T-helper 2 cell (primary cell): ENCODE data around the gene MEGF8.

Source experiments
- DNase-seq, 5 experiments: peaks; one replicate each; pipeline versions ENCODE4 v3.0.0 to v3.0.0-alpha.2; 2012 to 2022

Gene MEGF8

GRCh38 chr19:42360787-42361544 lies 35.5 kb downstream of the MEGF8 start:
- DNase-seq = no peak

DNA sequence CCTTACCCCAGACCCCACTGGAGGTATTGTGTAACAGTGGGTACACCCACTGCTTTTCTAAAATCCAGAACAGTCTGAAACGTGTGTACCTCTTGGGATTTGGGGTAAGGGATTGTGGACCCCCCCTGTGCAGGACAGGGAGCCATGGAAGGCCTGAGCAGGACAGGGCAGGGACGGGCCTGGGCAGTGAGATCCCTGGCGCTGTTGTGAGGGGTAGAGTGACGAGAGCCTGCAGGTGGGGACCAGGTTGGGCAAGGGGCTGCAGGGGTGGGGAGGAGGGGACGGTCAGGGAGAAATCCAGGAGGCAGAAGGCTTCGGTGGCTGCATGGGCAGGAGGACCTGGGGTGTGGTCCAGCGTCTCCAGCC lies 36.1 kb downstream of the MEGF8 start:
- DNase-seq = no peak

DNA sequence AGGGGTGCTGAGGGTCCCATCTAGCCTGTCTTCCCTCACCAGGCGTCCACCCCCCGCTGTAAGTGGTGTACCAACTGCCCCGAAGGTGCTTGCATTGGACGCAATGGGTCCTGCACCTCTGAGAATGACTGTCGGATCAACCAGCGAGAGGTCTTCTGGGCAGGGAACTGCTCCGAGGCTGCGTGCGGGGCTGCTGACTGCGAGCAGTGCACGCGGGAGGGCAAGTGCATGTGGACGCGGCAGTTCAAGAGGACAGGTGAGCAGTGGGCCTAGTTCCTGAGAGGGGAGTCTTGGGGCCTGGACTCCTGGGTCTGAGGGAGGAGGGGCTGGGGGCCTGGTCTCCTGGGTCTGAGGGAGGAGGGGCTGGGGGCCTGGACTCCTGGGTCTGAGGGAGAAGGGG lies 36.9 kb downstream of the MEGF8 start:
- no peak for DNase-seq

DNA sequence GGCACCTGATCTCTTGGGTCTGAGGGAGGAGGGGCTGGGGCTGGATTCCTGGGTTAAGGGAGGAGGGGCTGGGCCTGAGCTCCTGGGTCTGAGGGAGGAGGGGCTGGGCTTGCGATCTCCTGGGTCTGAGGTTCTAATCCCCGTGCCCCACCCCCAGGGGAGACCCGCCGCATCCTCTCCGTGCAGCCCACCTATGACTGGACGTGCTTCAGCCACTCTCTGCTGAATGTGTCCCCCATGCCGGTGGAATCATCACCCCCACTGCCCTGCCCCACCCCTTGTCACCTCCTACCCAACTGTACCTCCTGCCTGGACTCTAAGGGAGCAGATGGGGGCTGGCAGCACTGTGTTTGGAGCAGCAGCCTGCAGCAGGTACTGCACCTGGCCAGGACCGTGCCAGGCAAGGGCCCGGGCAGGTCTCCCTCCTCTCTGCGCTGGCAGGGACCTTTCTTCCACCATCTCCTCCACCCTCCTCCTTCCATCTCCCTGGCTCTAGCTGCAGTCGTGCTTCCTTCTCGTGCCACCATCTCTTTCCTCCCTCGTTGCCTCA lies 37.5 kb downstream of the MEGF8 start:
- DNase-seq = no peak

DNA sequence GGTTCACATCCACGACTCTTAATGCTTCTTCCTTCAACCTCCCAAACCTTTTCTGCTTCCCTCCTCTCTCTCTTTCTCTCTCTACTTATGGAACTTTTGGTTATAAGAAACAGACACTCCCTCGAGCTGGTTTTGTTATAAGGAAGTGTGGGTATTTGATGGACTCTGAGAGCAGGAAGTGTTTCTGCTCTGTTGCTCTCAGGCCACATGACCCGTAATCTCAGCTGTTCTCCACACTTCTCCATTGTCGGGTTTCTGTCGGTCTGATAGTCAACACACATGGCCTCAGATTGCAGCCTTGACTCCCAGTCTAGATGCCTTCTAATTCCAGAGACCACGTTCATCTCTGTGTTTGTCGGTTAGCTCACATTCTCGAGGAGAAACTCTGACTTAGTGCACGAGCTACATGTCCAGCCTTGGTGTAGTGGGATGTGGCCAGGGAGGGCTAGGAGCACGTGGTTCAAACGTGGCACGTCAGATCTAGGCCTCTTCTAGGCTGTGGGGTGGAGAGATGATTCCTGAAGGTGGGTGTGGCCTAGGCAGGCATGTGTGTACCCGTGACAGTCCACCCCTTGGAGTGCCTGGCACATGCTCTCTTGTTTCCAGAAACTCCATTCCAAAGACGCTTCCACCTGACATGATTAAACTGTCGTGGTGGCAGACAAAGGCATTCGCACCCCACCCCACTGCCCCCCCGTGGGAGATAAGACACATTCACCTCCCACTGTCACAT lies 38.3 kb downstream of the MEGF8 start:
- no peak for DNase-seq

GRCh38 chr19:42366673-42367072 lies 41.2 kb downstream of the MEGF8 start:
- no peak for DNase-seq

- DNase-seq = no peak
Measured at GRCh38 chr19:42367929-42368328, 42.5 kb downstream of the MEGF8 start.

DNA sequence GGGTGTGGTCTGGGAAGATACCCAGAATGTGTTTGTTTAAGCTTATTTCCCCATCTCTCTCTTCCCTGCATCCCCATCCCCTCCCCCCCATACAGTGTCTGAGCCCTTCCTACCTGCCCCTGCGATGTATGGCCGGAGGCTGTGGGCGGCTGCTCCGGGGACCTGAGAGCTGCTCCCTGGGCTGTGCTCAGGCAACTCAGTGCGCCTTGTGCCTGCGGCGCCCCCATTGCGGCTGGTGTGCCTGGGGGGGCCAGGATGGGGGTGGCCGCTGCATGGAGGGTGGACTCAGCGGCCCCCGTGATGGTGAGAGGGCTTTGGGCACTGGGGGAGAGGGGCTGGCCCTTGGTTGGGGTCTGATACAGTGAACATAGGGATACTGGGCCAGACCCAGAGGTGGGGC lies 42.9 kb downstream of the MEGF8 start:
- no peak for DNase-seq

DNA sequence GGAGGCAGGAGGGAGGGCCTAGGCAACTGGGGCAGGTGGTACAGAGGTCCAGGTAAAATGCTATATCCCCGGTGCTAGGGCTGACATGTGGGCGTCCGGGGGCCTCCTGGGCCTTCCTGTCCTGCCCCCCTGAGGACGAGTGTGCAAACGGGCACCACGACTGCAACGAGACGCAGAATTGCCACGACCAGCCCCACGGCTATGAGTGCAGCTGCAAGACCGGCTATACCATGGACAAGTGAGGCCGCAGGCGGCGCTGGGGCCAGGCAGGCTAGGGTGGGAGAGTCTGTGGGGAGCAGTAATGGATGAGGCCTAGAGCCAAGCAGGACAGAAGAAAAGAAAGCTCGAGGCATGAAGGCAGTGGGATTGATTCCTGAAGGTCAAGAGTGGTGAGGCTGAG lies 43.3 kb downstream of the MEGF8 start:
- no peak for DNase-seq

GRCh38 chr19:42369433-42370067 lies 44.1 kb downstream of the MEGF8 start:
- no peak for DNase-seq

DNA sequence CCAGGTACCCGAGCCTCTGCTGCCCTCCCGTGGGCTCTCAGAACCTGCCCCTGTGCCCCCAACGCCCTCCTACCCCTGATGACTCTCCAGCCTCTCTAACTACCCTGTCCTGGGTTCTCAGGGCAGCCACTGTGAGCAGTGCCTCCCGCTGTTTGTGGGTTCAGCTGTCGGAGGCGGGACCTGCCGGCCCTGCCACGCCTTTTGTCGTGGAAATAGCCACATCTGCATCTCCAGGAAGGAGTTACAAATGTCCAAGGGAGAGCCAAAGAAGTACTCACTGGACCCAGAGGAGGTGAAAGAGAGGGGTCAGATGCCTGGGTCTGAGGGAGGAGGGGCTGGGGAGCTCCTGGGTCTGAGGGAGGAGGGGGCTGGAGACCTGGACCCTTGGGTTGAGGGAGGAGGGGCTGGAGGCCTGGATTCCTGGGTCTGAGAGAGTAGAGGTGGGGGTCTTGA lies 44.7 kb downstream of the MEGF8 start:
- DNase-seq = no peak

DNA sequence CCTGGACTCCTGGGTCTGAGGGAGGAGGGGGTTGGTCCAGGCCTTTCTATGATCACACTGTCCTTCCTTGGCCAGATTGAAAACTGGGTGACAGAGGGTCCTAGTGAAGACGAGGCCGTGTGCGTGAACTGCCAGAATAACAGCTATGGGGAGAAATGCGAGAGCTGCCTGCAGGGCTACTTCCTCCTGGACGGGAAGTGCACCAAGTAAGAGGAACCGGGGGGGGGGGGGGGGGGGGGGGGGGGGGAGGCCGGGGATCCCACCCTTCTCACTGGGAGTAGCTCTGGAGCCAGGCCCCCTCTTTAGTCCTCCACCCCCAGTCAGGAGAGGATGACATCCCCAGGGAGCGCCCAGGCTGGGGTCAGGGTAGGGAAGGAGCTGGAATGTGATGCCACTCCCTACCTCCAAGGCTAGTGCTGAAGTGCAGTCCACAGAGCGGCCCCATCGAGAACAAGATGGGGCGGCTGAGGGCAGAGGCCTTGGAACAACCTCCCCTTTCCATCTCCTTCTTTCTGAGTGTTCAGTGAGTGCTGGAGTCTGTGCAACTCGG lies 45.3 kb downstream of the MEGF8 start:
- no peak for DNase-seq

- no peak for DNase-seq
Measured at GRCh38 chr19:42374826-42375376, 49.5 kb downstream of the MEGF8 start.

DNA sequence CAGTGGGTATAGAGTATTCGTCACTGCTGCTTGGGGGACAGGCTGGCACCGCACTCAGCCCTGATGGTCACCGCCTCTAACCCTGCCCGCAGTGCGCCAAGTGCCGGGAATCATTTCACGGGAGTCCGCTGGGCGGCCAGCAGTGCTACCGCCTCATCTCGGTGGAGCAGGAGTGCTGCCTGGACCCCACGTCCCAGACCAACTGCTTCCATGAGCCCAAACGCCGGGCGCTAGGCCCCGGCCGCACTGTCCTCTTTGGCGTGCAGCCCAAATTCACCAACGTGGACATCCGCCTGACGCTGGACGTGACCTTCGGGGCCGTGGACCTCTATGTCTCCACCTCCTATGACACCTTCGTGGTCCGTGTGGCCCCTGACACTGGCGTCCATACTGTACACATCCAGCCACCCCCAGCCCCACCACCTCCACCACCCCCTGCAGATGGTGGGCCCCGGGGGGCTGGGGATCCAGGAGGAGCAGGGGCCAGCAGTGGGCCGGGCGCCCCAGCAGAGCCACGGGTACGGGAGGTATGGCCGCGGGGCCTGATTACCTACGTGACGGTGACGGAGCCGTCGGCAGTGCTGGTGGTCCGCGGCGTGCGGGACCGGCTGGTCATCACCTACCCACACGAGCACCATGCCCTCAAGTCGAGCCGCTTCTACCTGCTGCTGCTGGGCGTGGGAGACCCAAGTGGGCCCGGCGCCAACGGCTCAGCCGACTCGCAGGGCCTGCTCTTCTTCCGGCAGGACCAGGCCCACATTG lies 50.2 kb downstream of the MEGF8 start:
- no peak for DNase-seq

DNA sequence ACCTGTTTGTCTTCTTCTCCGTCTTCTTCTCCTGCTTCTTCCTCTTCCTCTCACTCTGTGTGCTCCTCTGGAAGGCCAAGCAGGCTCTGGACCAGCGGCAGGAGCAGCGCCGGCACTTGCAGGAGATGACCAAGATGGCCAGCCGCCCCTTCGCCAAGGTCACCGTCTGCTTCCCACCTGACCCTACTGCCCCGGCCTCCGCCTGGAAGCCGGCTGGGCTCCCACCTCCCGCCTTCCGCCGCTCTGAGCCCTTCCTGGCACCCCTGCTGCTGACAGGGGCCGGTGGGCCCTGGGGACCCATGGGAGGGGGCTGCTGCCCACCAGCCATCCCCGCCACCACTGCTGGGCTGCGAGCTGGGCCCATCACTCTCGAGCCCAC lies 50.7 kb downstream of the MEGF8 start:
- DNase-seq = no peak

DNA sequence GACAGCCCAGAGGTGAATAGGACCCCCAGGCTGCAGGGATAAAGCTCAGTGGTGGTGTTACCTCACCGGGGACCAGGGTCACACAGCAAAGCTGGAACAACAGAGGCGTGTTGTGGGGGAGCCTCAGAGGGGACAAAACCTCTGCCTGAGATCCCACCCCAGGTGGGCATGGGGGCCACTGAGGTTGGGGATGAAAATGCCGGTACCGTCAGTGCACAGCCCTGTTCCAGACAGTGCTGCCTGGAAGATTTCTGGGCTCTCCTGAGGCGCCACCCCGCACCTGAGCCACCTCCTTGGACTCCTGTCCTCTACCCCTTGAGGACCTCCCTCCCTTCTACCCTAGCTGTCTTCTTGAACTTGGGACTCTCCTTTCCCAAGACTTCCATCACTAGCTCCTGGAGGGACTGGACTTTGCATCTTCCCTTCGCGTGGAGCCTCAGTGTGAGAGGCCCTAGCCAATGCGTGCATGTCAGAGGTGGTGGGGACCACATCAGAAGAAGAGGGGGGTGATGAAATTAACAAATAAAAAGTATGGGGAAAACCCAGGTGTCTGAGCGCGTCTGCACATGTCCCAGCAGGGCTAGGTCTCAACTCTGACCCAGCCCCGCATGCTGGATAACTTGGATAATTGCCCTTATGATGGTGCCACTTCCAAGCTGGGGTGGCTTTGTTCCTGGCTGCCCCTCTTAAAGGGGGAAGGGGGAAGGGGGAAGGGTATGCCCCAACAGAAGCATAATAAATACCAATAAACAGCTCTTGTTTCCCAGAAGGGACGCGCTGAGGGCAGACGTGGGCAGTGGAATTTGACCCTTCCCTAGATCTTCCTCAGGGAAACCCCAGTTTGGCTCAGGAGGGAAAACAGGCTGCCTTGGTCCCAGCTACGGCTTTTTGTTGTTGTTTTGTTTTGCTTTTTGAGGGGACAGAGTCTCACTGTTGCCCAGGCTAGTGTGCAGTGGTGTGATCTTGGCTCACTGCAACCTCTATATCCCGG lies 53.1 kb downstream of the MEGF8 start:
- DNase-seq = no peak

DNA sequence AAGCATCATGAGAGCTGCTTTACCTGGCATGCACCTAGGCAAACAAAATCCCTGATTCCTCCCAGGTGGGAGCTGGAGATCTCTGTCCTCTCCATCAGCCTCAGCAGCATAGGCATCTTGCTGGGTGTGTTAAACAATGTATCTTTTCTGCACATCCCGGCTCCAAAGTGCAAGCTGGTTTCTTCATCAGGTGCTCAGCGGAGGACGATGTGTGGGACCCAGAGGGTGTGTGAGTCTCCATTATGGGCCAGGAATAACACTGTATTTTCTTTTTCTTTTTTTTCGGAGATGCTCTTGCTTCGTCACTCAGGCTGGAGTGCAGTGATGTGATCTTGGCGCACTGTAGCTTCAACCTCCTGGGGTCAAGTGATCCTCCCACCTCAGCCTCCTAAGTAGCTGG lies 54.7 kb downstream of the MEGF8 start:
- DNase-seq = no peak

DNA sequence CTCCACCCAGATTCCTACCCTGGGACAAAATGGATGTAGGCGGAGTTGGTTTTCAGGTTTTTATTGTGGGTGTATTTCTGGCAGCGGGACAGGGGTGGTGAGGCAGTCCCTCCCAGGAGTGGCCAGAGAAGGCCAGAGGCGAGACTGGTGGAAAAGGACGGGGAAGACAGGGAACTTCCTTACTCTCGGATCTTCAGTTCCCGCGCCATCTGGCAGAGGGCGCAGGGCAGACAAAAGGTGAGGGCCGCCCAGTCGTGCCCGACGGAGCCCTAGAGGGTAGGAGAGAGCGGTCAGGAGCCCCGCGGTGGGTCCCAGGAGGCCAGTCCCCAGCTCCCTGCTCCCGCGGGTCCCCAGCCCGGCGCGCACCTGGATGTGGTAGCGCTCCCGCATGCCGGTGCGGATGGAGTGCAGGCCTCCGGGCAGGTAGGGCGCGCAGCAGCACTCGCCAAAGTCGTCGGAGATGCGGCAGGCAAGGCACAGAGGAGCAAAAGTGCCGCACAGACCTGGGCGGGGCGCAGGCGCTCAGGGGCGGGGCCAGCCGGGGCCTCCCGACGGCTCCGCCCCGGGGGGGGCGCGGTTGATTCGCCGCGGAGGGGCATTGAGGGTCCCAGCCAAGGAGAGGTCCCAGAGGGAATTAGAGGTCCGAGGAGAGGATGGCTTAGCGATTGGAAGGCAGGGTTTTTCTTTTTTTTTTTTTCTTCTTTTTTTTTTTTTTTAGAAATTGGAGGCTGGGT lies 61.7 kb downstream of the MEGF8 start:
- DNase-seq = peak; percentile 37 to 77 (median 48)

DNA sequence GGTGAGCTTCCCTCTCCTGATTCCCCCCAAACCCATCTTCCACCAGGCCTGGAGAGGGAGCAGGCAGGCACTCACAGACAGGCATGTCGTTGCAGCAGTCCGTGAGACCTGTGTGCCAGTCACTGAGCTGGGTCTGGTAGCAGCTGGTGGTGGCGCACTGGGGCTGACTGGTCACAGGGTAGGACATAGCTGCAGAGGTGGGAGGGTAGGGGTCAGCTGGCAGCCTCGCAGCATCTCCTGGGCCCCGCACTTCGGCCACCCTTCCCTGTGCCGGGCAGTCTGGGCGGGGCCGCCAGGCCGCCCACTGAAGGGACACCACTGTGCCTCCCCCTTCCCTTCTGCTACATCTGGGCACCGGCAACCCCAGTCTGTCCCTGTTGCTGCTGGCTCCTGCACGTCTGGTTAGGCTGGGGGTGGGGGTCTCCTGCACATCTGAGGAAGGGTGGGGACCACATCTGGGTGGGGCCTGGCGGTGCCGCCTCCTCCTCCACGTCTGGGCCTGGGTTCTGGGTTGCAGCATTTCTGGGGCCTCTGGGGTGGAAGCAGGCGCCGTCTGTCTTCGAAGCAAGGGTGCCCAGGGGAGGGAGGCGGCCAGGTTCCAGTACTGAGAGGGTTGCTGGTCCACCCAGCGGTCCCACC lies 63.5 kb downstream of the MEGF8 start:
- no peak for DNase-seq

DNA sequence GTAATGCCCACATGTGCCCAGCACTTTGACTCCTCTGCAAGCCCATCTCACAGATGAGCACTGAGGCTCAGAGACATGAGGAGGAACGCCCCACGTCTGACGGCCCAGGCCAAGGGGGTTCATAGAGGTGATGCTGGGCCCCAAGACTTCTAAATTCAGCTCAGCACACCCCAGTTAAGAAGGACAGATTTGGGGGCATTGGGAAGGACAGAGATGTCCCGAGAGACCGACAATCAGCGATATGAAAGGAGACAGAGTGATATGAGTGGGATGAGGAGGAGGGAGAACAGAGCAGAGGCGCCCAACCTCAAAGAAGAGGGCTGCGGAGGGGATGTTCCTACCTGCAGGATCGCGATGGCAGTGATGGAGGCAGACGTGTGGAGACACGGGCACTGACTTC lies 64.5 kb downstream of the MEGF8 start, which contains the start of gene CNFN:
Gene CNFN, minus strand, starts transcription at position 399 of the 400 bp plus-strand sequence. CDS start 1,260 bp downstream, outside the sequence.
- DNase-seq = no peak
